Activated T-helper 1 cell treated with Interleukin-2 at 50 U/mL for 16 hours (primary cell): Measurements from ENCODE around the gene MEF2A.
A peak's percentile ranks its signal among the peaks of the same experiment; 100 is the strongest.

ENCODE experiments used
- DNase-seq: peaks from one replicate; pipeline ENCODE4 v3.0.0-alpha.2; 2020; ENCODE audit warnings: low read depth

The MEF2A gene

GRCh38 chr15:99564221-99565048, 1.3 kb upstream of the MEF2A start:
- DNase-seq: no peak

- DNase-seq: no peak
Measured at GRCh38 chr15:99565049-99565298, 810 bp upstream of the MEF2A start.

GRCh38 chr15:99566157-99566897, 543 bp downstream of the MEF2A start:
- DNase-seq: peak; percentile 0

GRCh38 chr15:99568625-99569352, 3.0 kb downstream of the MEF2A start:
- no peak for DNase-seq

GRCh38 chr15:99571299-99571698, 5.5 kb downstream of the MEF2A start:
- DNase-seq: no peak

- DNase-seq: no peak
Measured at GRCh38 chr15:99574048-99574447, 8.3 kb downstream of the MEF2A start.

GRCh38 chr15:99574502-99574901, 8.7 kb downstream of the MEF2A start:
- no peak for DNase-seq

- DNase-seq: no peak
Measured at GRCh38 chr15:99578809-99579208, 13.0 kb downstream of the MEF2A start.

GRCh38 chr15:99580076-99580475, 14.3 kb downstream of the MEF2A start:
- DNase-seq: no peak

- no peak for DNase-seq
Measured at GRCh38 chr15:99582508-99582960, 16.8 kb downstream of the MEF2A start.

- DNase-seq: no peak
Measured at GRCh38 chr15:99584081-99584600, 18.4 kb downstream of the MEF2A start.

- DNase-seq: no peak
Measured at GRCh38 chr15:99586121-99586520, 20.3 kb downstream of the MEF2A start.

GRCh38 chr15:99589801-99590200, 24.0 kb downstream of the MEF2A start:
- DNase-seq: no peak

- no peak for DNase-seq
Measured at GRCh38 chr15:99590913-99591646, 25.3 kb downstream of the MEF2A start.

- no peak for DNase-seq
Measured at GRCh38 chr15:99592145-99592791, 26.5 kb downstream of the MEF2A start.

- no peak for DNase-seq
Measured at GRCh38 chr15:99593070-99593469, 27.3 kb downstream of the MEF2A start.

GRCh38 chr15:99594916-99595315, 29.1 kb downstream of the MEF2A start:
- DNase-seq: no peak

- no peak for DNase-seq
Measured at GRCh38 chr15:99598296-99598695, 32.5 kb downstream of the MEF2A start.

- DNase-seq: no peak
Measured at GRCh38 chr15:99603828-99604227, 38.0 kb downstream of the MEF2A start.

GRCh38 chr15:99604865-99605264, 39.1 kb downstream of the MEF2A start:
- no peak for DNase-seq

GRCh38 chr15:99605490-99605931, 39.7 kb downstream of the MEF2A start:
- DNase-seq: no peak
